ENCODE data around the gene WASHC4. TPM values are rescaled to one million over a fixed set of nuclear protein-coding genes. Genes with fewer than 3 reads are reported as not detected.

Gene WASHC4
- 10 to 100 TPM; 23.7 to 26.0 TPM for total RNA-seq

DNA sequence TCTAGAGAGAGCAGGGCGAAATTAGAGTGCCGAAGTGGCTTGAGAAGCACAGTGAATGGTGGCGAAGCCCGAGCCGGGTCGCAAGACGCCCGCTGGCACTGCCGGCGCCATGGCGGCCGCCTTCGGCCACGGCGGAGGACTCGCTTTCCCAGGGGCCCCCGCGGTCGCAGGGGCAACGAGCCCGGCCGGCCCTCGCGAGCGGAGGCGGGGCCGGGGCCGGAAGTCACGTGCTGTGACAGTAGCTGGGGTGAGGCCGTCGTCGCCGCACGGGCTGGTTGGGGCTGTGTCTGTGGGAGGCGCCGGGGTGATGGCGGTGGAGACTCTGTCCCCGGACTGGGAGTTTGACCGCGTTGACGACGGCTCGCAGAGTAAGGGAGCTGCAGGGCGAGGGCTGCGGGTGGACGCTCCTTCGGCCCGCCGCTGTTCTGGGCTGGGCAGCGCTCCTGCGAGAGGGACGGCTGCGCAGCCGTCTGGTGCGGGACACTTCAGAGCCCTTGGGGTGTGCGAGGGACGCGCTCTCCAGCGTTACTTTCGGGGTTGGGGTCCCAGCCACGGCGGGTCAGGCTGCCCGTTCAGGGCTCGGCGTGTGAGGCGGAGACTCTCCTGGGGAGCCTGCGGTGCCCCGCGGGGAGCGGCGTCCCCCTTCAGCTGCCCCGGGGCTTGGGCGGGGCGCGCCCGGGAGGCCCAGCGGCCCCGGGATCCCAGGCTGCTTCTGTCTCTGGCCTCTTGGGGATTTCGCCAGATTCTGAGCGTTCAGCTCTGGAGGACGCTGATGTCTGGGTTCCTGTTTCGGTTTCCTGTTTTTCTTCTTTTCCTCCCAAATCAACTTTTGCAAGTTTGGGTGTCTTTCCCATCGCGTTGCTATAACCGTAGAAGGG is at the start of gene WASHC4:
TSS of gene WASHC4 (plus strand) at position 238 of the 878 bp plus-strand sequence. CDS start at position 308, 70 bp downstream.
- intact Hi-C loops (cut with micrococcal nuclease), result loop anchor here (1.0 to 5.0 kb wide), 13 partner anchors 23 to 1985 kb away; partner anchors contain the start of genes ALDH1L2, APPL2, C12orf75 and CRY1
- peak within 1 kb of the TSS; percentile 90 for H3K4me3 Mint-ChIP-seq
- CTCF ChIA-PET, result no interaction called here
- H3K36me3 Mint-ChIP-seq (ENCODE audit: low read depth), result peaks cover 5% of the 10 kb centered on the region
- peaks cover 3% of the 10 kb centered on the region for H3K9me3 Mint-ChIP-seq
- peaks cover 13% of the 10 kb centered on the region for H3K27me3 Mint-ChIP-seq (ENCODE audit: low read depth)
- DNase-seq, result peak; percentile 95
- peak within 1 kb of the TSS; percentile 91 for H3K27ac Mint-ChIP-seq
- peaks cover 35% of the 10 kb centered on the region for H3K4me1 Mint-ChIP-seq (ENCODE audit: low read depth)

DNA sequence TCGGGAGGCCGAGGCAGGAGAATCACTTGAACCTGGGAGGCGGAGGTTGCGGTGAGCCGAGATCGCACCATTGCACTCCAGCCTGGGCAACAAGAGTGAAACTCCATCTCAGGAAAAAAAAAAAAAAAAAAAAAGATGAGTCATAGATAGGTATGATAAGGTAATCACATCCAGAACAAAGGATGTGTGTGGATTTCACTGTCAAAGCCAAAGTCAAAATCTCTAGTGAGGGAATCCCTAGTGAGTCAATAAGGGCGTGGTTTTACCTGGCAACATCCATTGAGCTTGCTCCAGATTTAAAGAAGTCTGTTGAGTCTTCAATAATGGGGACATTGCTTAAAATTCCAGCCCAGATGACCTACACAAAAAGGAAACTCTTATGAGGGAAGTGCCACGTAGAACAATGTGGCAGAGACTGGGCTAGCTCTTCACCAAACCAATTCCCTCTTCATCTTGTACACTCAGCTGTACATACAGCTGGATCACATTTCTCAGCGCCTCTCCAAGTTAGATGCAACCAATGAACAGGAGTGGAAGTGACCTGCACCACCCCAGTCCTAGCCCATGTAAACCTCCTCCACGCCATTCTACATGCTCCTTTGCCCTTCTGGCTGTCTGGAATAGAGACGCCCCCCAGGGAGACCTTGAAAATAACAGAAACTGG is 46.7 kb upstream of the WASHC4 start:
- Mint-ChIP-seq H3K27me3 (ENCODE audit: low read depth) (no peaks in the 10 kb centered on the region), H3K4me3 (no peak overlapping the region), H3K4me1 (ENCODE audit: low read depth) (no peaks in the 10 kb centered on the region), H3K36me3 (ENCODE audit: low read depth) (peaks cover 3% of the 10 kb centered on the region), H3K9me3 (peaks cover 4% of the 10 kb centered on the region), H3K27ac (no peak overlapping the region)
- CTCF ChIA-PET, result no interaction called here
- no peak for DNase-seq
- intact Hi-C loops (cut with micrococcal nuclease), result no loop called here

- intact Hi-C loops (cut with micrococcal nuclease), result no loop called here
- H3K36me3 Mint-ChIP-seq (ENCODE audit: low read depth), result peaks cover 1% of the 10 kb centered on the region
- H3K4me1 Mint-ChIP-seq (ENCODE audit: low read depth), result no peaks in the 10 kb centered on the region
- H3K27me3 Mint-ChIP-seq (ENCODE audit: low read depth), result no peaks in the 10 kb centered on the region
- H3K9me3 Mint-ChIP-seq, result no peaks in the 10 kb centered on the region
- DNase-seq, result no peak
- CTCF ChIA-PET, result no interaction called here
- no peak overlapping the region for H3K4me3 Mint-ChIP-seq
- H3K27ac Mint-ChIP-seq, result no peak overlapping the region
Measured at GRCh38 chr12:105064564-105065178, 42.9 kb upstream of the WASHC4 start.

DNA sequence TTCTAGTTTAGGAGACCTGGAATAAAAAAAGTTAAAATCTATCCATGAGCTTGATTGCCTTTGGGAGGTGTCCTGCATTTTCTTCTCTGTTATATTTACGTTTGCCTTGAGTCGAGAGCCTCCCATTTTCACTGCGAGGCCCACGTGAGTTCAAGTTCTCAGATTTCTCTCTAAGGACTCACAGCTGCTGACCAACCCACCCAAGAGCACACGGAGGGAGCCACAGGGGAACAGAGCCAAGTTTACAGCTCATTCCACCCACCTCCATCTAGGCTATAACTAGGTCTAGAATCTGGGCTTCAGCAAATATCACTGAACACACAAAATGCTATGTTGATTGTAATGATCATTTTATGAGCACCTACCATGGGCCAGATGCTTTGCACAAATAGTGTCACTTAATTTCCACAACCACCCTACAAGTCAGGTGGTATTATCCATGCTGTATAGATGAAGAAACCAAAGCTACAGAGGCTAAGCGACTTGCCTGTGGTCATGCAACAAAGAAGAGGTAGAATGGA is 40.0 kb upstream of the WASHC4 start:
- CTCF ChIA-PET, result interaction anchor here (0.6 kb wide), 1 partner anchor 363 kb away, joined by 6 read pairs; no protein-coding TSS in a partner anchor
- no peak overlapping the region for H3K4me3 Mint-ChIP-seq

GRCh38 chr12:105069936-105070702 is 37.4 kb upstream of the WASHC4 start:
- CTCF ChIA-PET, result interaction anchor here (0.6 to 0.7 kb wide), 2 partner anchors 62 to 1074 kb away, joined by 3 to 5 read pairs; no protein-coding TSS in a partner anchor
- H3K27ac Mint-ChIP-seq, result no peak overlapping the region

More for the DNA sequence above, 40.0 kb upstream of the WASHC4 start:
- H3K36me3 Mint-ChIP-seq (ENCODE audit: low read depth), result peaks cover 1% of the 10 kb centered on the region
- no peaks in the 10 kb centered on the region for H3K27me3 Mint-ChIP-seq (ENCODE audit: low read depth)
- H3K27ac Mint-ChIP-seq, result no peak overlapping the region
- no peaks in the 10 kb centered on the region for H3K4me1 Mint-ChIP-seq (ENCODE audit: low read depth)
- no peak for DNase-seq
- intact Hi-C loops (cut with micrococcal nuclease), result no loop called here
- H3K9me3 Mint-ChIP-seq, result no peaks in the 10 kb centered on the region

GRCh38 chr12:105071981-105072380 is 35.5 kb upstream of the WASHC4 start:
- Mint-ChIP-seq H3K4me1 (ENCODE audit: low read depth) (no peaks in the 10 kb centered on the region), H3K27ac (no peak overlapping the region), H3K4me3 (no peak overlapping the region), H3K9me3 (no peaks in the 10 kb centered on the region), H3K36me3 (ENCODE audit: low read depth) (peaks cover 2% of the 10 kb centered on the region), H3K27me3 (ENCODE audit: low read depth) (no peaks in the 10 kb centered on the region)
- intact Hi-C loops (cut with micrococcal nuclease), result no loop called here
- CTCF ChIA-PET, result no interaction called here
- DNase-seq, result no peak

More at GRCh38 chr12:105069936-105070702, 37.4 kb upstream of the WASHC4 start:
- Mint-ChIP-seq H3K4me3 (no peak overlapping the region), H3K9me3 (no peaks in the 10 kb centered on the region), H3K27me3 (ENCODE audit: low read depth) (no peaks in the 10 kb centered on the region), H3K4me1 (ENCODE audit: low read depth) (no peaks in the 10 kb centered on the region), H3K36me3 (ENCODE audit: low read depth) (peaks cover 3% of the 10 kb centered on the region)
- intact Hi-C loops (cut with micrococcal nuclease), result no loop called here
- DNase-seq, result no peak

DNA sequence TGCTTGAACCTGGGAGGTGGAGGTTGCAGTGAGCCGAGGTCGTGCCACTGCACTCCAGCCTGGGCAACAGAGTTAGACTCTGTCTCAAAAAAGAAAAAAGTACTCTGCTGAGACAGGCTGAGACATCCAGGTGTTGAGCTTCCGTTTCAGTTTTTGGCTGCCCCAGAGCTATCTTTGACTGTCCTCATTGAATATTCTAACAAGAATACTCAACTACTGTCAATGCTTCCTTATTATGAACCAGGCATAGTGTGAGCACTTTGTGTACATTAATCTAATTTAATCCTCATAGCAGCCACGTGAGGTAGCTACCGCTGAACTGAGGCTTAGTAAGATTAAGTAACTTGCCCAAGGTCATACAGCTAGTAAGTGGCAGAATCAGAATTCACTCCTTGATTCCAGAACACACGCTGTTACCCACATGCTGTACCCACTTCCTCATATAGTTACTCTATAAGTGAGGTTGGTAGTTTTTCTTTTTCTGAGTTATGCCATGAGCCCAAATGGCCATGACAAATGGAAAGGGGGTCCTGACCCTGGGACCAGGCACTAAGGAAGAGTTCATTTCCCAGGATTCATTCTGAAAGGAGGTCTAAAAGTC is 34.5 kb upstream of the WASHC4 start:
- no peak overlapping the region for H3K4me3 Mint-ChIP-seq
- intact Hi-C loops (cut with micrococcal nuclease), result no loop called here
- peaks cover 2% of the 10 kb centered on the region for H3K36me3 Mint-ChIP-seq (ENCODE audit: low read depth)
- H3K27me3 Mint-ChIP-seq (ENCODE audit: low read depth), result no peaks in the 10 kb centered on the region
- H3K27ac Mint-ChIP-seq, result no peak overlapping the region
- DNase-seq, result no peak
- H3K9me3 Mint-ChIP-seq, result no peaks in the 10 kb centered on the region
- no peaks in the 10 kb centered on the region for H3K4me1 Mint-ChIP-seq (ENCODE audit: low read depth)
- CTCF ChIA-PET, result no interaction called here

GRCh38 chr12:105076098-105076497 is 31.4 kb upstream of the WASHC4 start:
- H3K4me1 Mint-ChIP-seq (ENCODE audit: low read depth), result no peaks in the 10 kb centered on the region
- CTCF ChIA-PET, result no interaction called here
- H3K4me3 Mint-ChIP-seq, result no peak overlapping the region
- peaks cover 2% of the 10 kb centered on the region for H3K36me3 Mint-ChIP-seq (ENCODE audit: low read depth)
- no peaks in the 10 kb centered on the region for H3K9me3 Mint-ChIP-seq
- no peak overlapping the region for H3K27ac Mint-ChIP-seq
- no peak for DNase-seq
- intact Hi-C loops (cut with micrococcal nuclease), result no loop called here
- peaks cover under 1% of the 10 kb centered on the region for H3K27me3 Mint-ChIP-seq (ENCODE audit: low read depth)

DNA sequence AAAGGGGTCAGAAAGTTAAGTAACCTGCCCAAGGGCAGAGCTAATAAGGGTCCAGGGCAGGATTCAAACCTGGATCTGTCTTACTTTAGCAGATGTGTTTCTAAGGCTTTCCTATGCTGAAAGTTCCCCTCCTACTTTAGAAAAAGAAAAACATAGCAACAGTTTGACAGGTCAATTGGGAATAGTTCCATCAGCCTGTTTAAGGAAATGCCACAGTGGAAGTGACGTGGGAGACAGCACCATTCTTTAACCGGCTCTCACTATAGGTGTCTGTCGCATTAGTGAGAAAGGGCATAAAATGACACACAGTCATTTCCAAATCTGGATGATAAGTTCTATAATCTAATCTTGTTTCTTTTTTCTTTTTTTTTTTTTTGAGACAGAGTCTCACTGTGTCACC is 30.6 kb upstream of the WASHC4 start:
- CTCF ChIA-PET, result no interaction called here
- DNase-seq, result no peak
- no peak overlapping the region for H3K4me3 Mint-ChIP-seq
- peaks cover 4% of the 10 kb centered on the region for H3K27me3 Mint-ChIP-seq (ENCODE audit: low read depth)
- no peak overlapping the region for H3K27ac Mint-ChIP-seq
- H3K4me1 Mint-ChIP-seq (ENCODE audit: low read depth), result no peaks in the 10 kb centered on the region
- H3K36me3 Mint-ChIP-seq (ENCODE audit: low read depth), result peaks cover 2% of the 10 kb centered on the region
- no peaks in the 10 kb centered on the region for H3K9me3 Mint-ChIP-seq
- intact Hi-C loops (cut with micrococcal nuclease), result no loop called here

- H3K4me1 Mint-ChIP-seq (ENCODE audit: low read depth), result no peaks in the 10 kb centered on the region
- no peak overlapping the region for H3K27ac Mint-ChIP-seq
- intact Hi-C loops (cut with micrococcal nuclease), result no loop called here
- peaks cover 2% of the 10 kb centered on the region for H3K36me3 Mint-ChIP-seq (ENCODE audit: low read depth)
- DNase-seq, result no peak
- no peak overlapping the region for H3K4me3 Mint-ChIP-seq
- peaks cover 7% of the 10 kb centered on the region for H3K27me3 Mint-ChIP-seq (ENCODE audit: low read depth)
- CTCF ChIA-PET, result no interaction called here
- H3K9me3 Mint-ChIP-seq, result no peaks in the 10 kb centered on the region
Measured at GRCh38 chr12:105077435-105077834, 30.1 kb upstream of the WASHC4 start.

DNA sequence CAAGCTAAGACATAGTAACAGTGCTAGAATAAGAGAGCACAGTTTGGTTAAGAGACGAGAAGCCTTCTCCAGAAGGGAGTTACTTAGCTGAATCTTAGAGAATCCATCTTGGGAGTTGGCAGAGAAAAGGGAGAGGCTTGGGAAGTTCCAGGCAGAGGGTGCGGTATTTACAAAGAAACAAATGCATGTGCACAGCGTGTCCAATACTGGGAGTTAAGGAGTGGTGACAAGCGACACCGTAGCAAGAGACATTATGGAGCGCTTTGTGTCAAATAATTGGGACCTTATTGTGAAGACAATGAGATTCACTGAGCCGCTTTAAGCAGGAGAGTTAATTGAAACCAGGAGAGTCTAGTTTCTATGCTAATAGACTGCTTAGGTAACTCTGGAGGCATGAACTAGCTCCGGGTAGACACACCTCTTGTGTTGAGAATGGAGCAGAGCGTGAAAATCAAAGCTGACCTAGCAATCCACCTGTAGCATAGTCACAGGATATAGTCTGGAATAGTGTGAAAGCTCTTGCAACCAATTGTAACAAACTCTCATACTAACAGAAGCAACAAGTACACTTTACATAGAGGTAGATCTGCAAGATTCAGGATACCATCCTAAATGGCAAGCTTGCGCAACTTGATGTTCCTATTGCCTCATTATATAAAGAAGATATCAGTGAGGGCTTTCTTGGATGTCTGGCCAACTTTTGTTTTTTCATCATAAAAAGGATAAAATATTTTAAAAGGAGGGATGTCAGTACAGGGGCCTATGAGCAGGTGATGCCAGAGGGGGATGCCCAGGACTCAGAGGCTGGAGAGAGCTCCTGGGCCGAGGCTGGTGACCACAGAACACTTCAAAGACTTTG is 28.6 kb upstream of the WASHC4 start:
- intact Hi-C loops (cut with micrococcal nuclease), result no loop called here
- Mint-ChIP-seq H3K9me3 (no peaks in the 10 kb centered on the region), H3K4me1 (ENCODE audit: low read depth) (peaks cover 7% of the 10 kb centered on the region), H3K4me3 (no peak overlapping the region), H3K27me3 (ENCODE audit: low read depth) (peaks cover 20% of the 10 kb centered on the region), H3K27ac (no peak overlapping the region), H3K36me3 (ENCODE audit: low read depth) (no peaks in the 10 kb centered on the region)
- no peak for DNase-seq
- CTCF ChIA-PET, result no interaction called here
